ENCODE results near the gene SURF6. TPM values are rescaled to one million over a fixed set of nuclear protein-coding genes. Genes with fewer than 3 reads are reported as not detected.

The SURF6 gene
- total and polyA plus RNA-seq, 10 donors, result 13.2 to 28.6 (median 17.2) TPM

- no peaks in the 10 kb centered on the region for H3K36me3 ChIP-seq
- no peak overlapping the region for H3K27ac ChIP-seq
- 89 to 96% (median 93%) methylated on average over 3 of the region's 3 CpGs for WGBS, 5 donors
- intact Hi-C loops (cut with DNase I; ENCODE audit: low total_unique reads), result no loop called here
- DNase-seq, result no peak
- TF ChIP-seq POLR2AphosphoS5 (IDR thresholded peaks at IDR 0.05) (no peak), POLR2A (IDR thresholded peaks at IDR 0.05) (no peak), CTCF (IDR thresholded peaks at IDR 0.05 in 8 of 11, conservative IDR thresholded peaks at IDR 0.05 in 3 of 11) (no peak)
- no peaks in the 10 kb centered on the region for H3K9me3 ChIP-seq
- H3K4me3 ChIP-seq, result no peak overlapping the region
- H3K27me3 ChIP-seq (replicated peaks in 1 of 7), result no peaks in the 10 kb centered on the region
- H3K4me1 ChIP-seq, result peaks cover 0 to 8% (median 0%) of the 10 kb centered on the region in 6 donors
These were observed 47.5 kb upstream of the SURF6 start for GRCh38 chr9:133383438-133383837.

- Histone ChIP-seq H3K4me3 (no peak overlapping the region), H3K4me1 (peaks cover 0 to 8% (median 0%) of the 10 kb centered on the region in 6 donors), H3K27ac (no peak overlapping the region), H3K36me3 (no peaks in the 10 kb centered on the region), H3K27me3 (replicated peaks in 1 of 7) (no peaks in the 10 kb centered on the region), H3K9me3 (no peaks in the 10 kb centered on the region)
- TF ChIP-seq CTCF (IDR thresholded peaks at IDR 0.05 in 8 of 11, conservative IDR thresholded peaks at IDR 0.05 in 3 of 11) (no peak), POLR2A (IDR thresholded peaks at IDR 0.05) (no peak), POLR2AphosphoS5 (IDR thresholded peaks at IDR 0.05) (no peak)
- 80 to 91% (median 86%) methylated on average over 4 of the region's 4 CpGs for WGBS, 5 donors
- intact Hi-C loops (cut with DNase I; ENCODE audit: low total_unique reads), result no loop called here
- no peak for DNase-seq
These were observed 46.6 kb upstream of the SURF6 start for GRCh38 chr9:133382507-133383141.

GRCh38 chr9:133380734-133381133 lies 44.7 kb upstream of the SURF6 start:
- no peak overlapping the region for H3K27ac ChIP-seq
- DNase-seq, result no peak

More at GRCh38 chr9:133380734-133381133, 44.7 kb upstream of the SURF6 start:
- Histone ChIP-seq H3K9me3 (no peaks in the 10 kb centered on the region), H3K27me3 (replicated peaks in 1 of 7) (no peaks in the 10 kb centered on the region), H3K4me3 (no peak overlapping the region), H3K36me3 (no peaks in the 10 kb centered on the region), H3K4me1 (peaks cover 5 to 20% (median 8%) of the 10 kb centered on the region in 6 donors)
- intact Hi-C loops (cut with DNase I; ENCODE audit: low total_unique reads), result no loop called here
- TF ChIP-seq POLR2AphosphoS5 (IDR thresholded peaks at IDR 0.05), result no peak
- no peak for TF ChIP-seq CTCF (IDR thresholded peaks at IDR 0.05 in 8 of 11, conservative IDR thresholded peaks at IDR 0.05 in 3 of 11)
- TF ChIP-seq POLR2A (IDR thresholded peaks at IDR 0.05), result no peak
- WGBS, 5 donors, result 89 to 97% (median 90%) methylated on average over 4 of the region's 4 CpGs
